A549 treated with dexamethasone at 1 μM for 4 hours (cell line): ENCODE data around the gene HSD17B4. TPM values are rescaled to one million over a fixed set of nuclear protein-coding genes. Genes with fewer than 3 reads are reported as not detected.

Experiments used
- total RNA-seq: library from RNA; stranded (reverse); fragments of 200-300 nt; extraction: Qiagen RNA extraction; gene quantifications from 5 replicates; pipeline ENCODE4 v1.2.3, GENCODE V29; 2022

HSD17B4 gene
- total RNA-seq, result 60.0 to 66.4 TPM (median 63.5 TPM) in 5 replicates

GRCh38 chr5:119452373-119453039 is at the start of gene HSD17B4:
Gene HSD17B4 (plus strand): TSS chr5:119452497. CDS start chr5:119452576, 79 bp downstream.

Other genes with a start within 250 kb of the HSD17B4 start
- gene TNFAIP8, start 96.5 kb upstream of the HSD17B4 start, total RNA-seq, result 12.2 to 26.2 TPM (median 16.4 TPM) in 5 replicates
- 0.07 TPM in 1 of 5 replicates, not detected in the others for gene FAM170A, start 177.1 kb downstream of the HSD17B4 start, total RNA-seq